ENCODE measurements around the gene ABAT. TPM values are rescaled to one million over a fixed set of nuclear protein-coding genes. Genes with fewer than 3 reads are reported as not detected.
"Not testable (repeated sequence)": the region's sequence is repeated elsewhere in the genome, so short reads cannot be mapped to it uniquely, and the experiment has no call there.

The ABAT gene
- total and polyA plus RNA-seq, 5 experiments from 2014 or later = 1.7 to 10.0 (median 2.4) TPM

GRCh38 chr16:8641671-8642070 is 32.7 kb upstream of the ABAT start:
- Mint-ChIP-seq H3K27ac (peak overlapping the region in 6 of 10 donors; percentile 35 to 80 (median 53)), H3K9me3 (no peaks in the 10 kb centered on the region), H3K36me3 (peaks cover 18 to 90% (median 26%) of the 10 kb centered on the region in 3 donors), H3K4me1 (peaks cover 11 to 17% (median 16%) of the 10 kb centered on the region in 4 donors), H3K27me3 (no peaks in the 10 kb centered on the region), H3K4me3 (no peak overlapping the region)
- DNase-seq = no peak
- POLR2A ChIA-PET = no interaction called here
- ATAC-seq = no peak

- Mint-ChIP-seq H3K27me3 (no peaks in the 10 kb centered on the region), H3K4me1 (peaks cover 11 to 17% (median 16%) of the 10 kb centered on the region in 4 donors), H3K27ac (peak overlapping the region in 1 of 10 donors; percentile 35), H3K36me3 (peaks cover 18 to 90% (median 26%) of the 10 kb centered on the region in 3 donors), H3K4me3 (no peak overlapping the region), H3K9me3 (no peaks in the 10 kb centered on the region)
- no peak for DNase-seq
- POLR2A ChIA-PET = no interaction called here
- ATAC-seq = no peak
These were observed 32.3 kb upstream of the ABAT start for GRCh38 chr16:8642146-8642545.

GRCh38 chr16:8644211-8645140 is 29.9 kb upstream of the ABAT start:
- peak overlapping the region in 7 of 10 donors; percentile 1 to 78 (median 55) for H3K4me3 Mint-ChIP-seq
- H3K27ac Mint-ChIP-seq = peak overlapping the region; percentile 15 to 97 (median 84)
- DNase-seq (peak in 9 of 10 donors; percentile 4 to 67 (median 28)), ATAC-seq (peak; percentile 97)
- peaks cover 11 to 17% (median 16%) of the 10 kb centered on the region in 4 donors for H3K4me1 Mint-ChIP-seq
- H3K36me3 Mint-ChIP-seq = peaks cover 22 to 86% (median 29%) of the 10 kb centered on the region in 3 donors
- H3K9me3 Mint-ChIP-seq = no peaks in the 10 kb centered on the region
- H3K27me3 Mint-ChIP-seq = no peaks in the 10 kb centered on the region
- POLR2A ChIA-PET = no interaction called here

- peak overlapping the region; percentile 15 to 97 (median 84) for H3K27ac Mint-ChIP-seq
- DNase-seq (no peak), ATAC-seq (no peak)
- H3K4me3 Mint-ChIP-seq = peak overlapping the region in 3 of 10 donors; percentile 39 to 58 (median 55)
- H3K27me3 Mint-ChIP-seq = no peaks in the 10 kb centered on the region
- H3K4me1 Mint-ChIP-seq = peaks cover 11 to 17% (median 16%) of the 10 kb centered on the region in 4 donors
- peaks cover 22 to 79% (median 29%) of the 10 kb centered on the region in 3 donors for H3K36me3 Mint-ChIP-seq
- no peaks in the 10 kb centered on the region for H3K9me3 Mint-ChIP-seq
- POLR2A ChIA-PET = no interaction called here
These were observed 29.3 kb upstream of the ABAT start for GRCh38 chr16:8645141-8645521.

- H3K27me3 Mint-ChIP-seq = no peaks in the 10 kb centered on the region
- POLR2A ChIA-PET = no interaction called here
- H3K36me3 Mint-ChIP-seq = peaks cover 22 to 78% (median 29%) of the 10 kb centered on the region in 3 donors
These were observed 28.6 kb upstream of the ABAT start for GRCh38 chr16:8645831-8646230.

GRCh38 chr16:8646326-8647053 is 27.9 kb upstream of the ABAT start:
- H3K4me3 Mint-ChIP-seq = no peak overlapping the region
- H3K9me3 Mint-ChIP-seq = no peaks in the 10 kb centered on the region
- POLR2A ChIA-PET = no interaction called here
- H3K36me3 Mint-ChIP-seq = peaks cover 22 to 71% (median 25%) of the 10 kb centered on the region in 3 donors
- H3K4me1 Mint-ChIP-seq = peaks cover 11 to 17% (median 16%) of the 10 kb centered on the region in 4 donors
- H3K27ac Mint-ChIP-seq = peak overlapping the region in 3 of 10 donors; percentile 10 to 75 (median 15)
- no peaks in the 10 kb centered on the region for H3K27me3 Mint-ChIP-seq
- no peak for ATAC-seq
- DNase-seq = no peak

More at GRCh38 chr16:8645831-8646230, 28.6 kb upstream of the ABAT start:
- Mint-ChIP-seq H3K4me1 (peaks cover 11 to 17% (median 16%) of the 10 kb centered on the region in 4 donors), H3K27ac (peak overlapping the region in 3 of 10 donors; percentile 46 to 62 (median 51)), H3K9me3 (no peaks in the 10 kb centered on the region), H3K4me3 (no peak overlapping the region)
- ATAC-seq = no peak
- DNase-seq = no peak

GRCh38 chr16:8647721-8648318 is 26.6 kb upstream of the ABAT start:
- H3K9me3 Mint-ChIP-seq = no peaks in the 10 kb centered on the region
- peaks cover 11 to 17% (median 16%) of the 10 kb centered on the region in 4 donors for H3K4me1 Mint-ChIP-seq
- DNase-seq (no peak), ATAC-seq (no peak)
- no peak overlapping the region for H3K27ac Mint-ChIP-seq
- H3K36me3 Mint-ChIP-seq = peaks cover 14 to 58% (median 15%) of the 10 kb centered on the region in 3 donors
- no peak overlapping the region for H3K4me3 Mint-ChIP-seq
- H3K27me3 Mint-ChIP-seq = no peaks in the 10 kb centered on the region
- POLR2A ChIA-PET = no interaction called here

GRCh38 chr16:8648877-8649276 is 25.5 kb upstream of the ABAT start:
- Mint-ChIP-seq H3K9me3 (no peaks in the 10 kb centered on the region), H3K27ac (peak overlapping the region in 1 of 10 donors; percentile 38), H3K27me3 (no peaks in the 10 kb centered on the region), H3K36me3 (peaks cover 9 to 50% (median 12%) of the 10 kb centered on the region in 3 donors), H3K4me3 (no peak overlapping the region), H3K4me1 (peaks cover 8 to 17% (median 16%) of the 10 kb centered on the region in 4 donors)
- DNase-seq (no peak), ATAC-seq (no peak)
- POLR2A ChIA-PET = no interaction called here

- no peaks in the 10 kb centered on the region for H3K9me3 Mint-ChIP-seq
- H3K27ac Mint-ChIP-seq = peak overlapping the region in 1 of 10 donors; percentile 62
- peaks cover 2 to 8% (median 6%) of the 10 kb centered on the region in 4 donors for H3K4me1 Mint-ChIP-seq
- ATAC-seq (no peak), DNase-seq (no peak)
- peaks cover 5 to 39% (median 10%) of the 10 kb centered on the region in 3 donors for H3K36me3 Mint-ChIP-seq
- H3K4me3 Mint-ChIP-seq = no peak overlapping the region
- no peaks in the 10 kb centered on the region for H3K27me3 Mint-ChIP-seq
- POLR2A ChIA-PET = interaction anchor here (0.7 kb wide), 1 partner anchor 180 kb away, joined by 3 read pairs; no protein-coding TSS in a partner anchor
These were observed 24.4 kb upstream of the ABAT start for GRCh38 chr16:8649829-8650554.

- H3K27ac Mint-ChIP-seq, ATAC-seq, H3K4me3 Mint-ChIP-seq, H3K9me3 Mint-ChIP-seq, DNase-seq, H3K27me3 Mint-ChIP-seq, POLR2A ChIA-PET, H3K4me1 Mint-ChIP-seq: not testable (repeated sequence)
- peaks cover 4 to 21% (median 4%) of the 10 kb centered on the region in 3 donors for H3K36me3 Mint-ChIP-seq
These were observed 22.5 kb upstream of the ABAT start for GRCh38 chr16:8651958-8652357.

- H3K9me3 Mint-ChIP-seq = no peaks in the 10 kb centered on the region
- no peak overlapping the region for H3K4me3 Mint-ChIP-seq
- no peaks in the 10 kb centered on the region for H3K4me1 Mint-ChIP-seq
- no peak for ATAC-seq
- POLR2A ChIA-PET = no interaction called here
- H3K36me3 Mint-ChIP-seq = peaks cover 0 to 6% (median 2%) of the 10 kb centered on the region in 3 donors
- H3K27me3 Mint-ChIP-seq = no peaks in the 10 kb centered on the region
- H3K27ac Mint-ChIP-seq = no peak overlapping the region
- peak in 2 of 10 donors; percentile 5 to 8 for DNase-seq
These were observed 19.2 kb upstream of the ABAT start for GRCh38 chr16:8655184-8655717.

- ATAC-seq = no peak
- Mint-ChIP-seq H3K9me3 (no peaks in the 10 kb centered on the region), H3K4me1 (no peaks in the 10 kb centered on the region), H3K27ac (peak overlapping the region in 1 of 10 donors; percentile 54), H3K36me3 (peaks cover 0 to 6% (median 4%) of the 10 kb centered on the region in 3 donors), H3K4me3 (no peak overlapping the region), H3K27me3 (no peaks in the 10 kb centered on the region)
- POLR2A ChIA-PET = no interaction called here
- DNase-seq = no peak
These were observed 18.0 kb upstream of the ABAT start for GRCh38 chr16:8656376-8656775.
